Measurements from ENCODE around the gene TADA2A.

- TF ChIP-seq CTCF (IDR thresholded peaks at IDR 0.05), result no peak
- TF ChIP-seq POLR2AphosphoS5 (IDR thresholded peaks at IDR 0.05; ENCODE audit: low read depth, low read length), result no peak
- no peak for TF ChIP-seq TCF7L2 (IDR thresholded peaks at IDR 0.05; ENCODE audit: low read depth, low read length)
These were observed 7.4 kb upstream of the TADA2A start for GRCh38 chr17:37399265-37399803.
